Endothelial cell (in vitro differentiated cells): ENCODE data around the gene PISD. TPM values are rescaled to one million over a fixed set of nuclear protein-coding genes. Genes with fewer than 3 reads are reported as not detected.

ENCODE experiments used
- DNase-seq: peaks from one replicate; pipeline ENCODE4 v3.0.0; 2021; ENCODE audit warnings: low spot score
- H3K27ac Mint-ChIP-seq: one replicate; pipeline ENCODE4 v1.8.0; 2021; ENCODE audit warnings: mixed read lengths, inconsistent platforms; ENCODE audit not compliant: unreplicated experiment
- H3K27me3 Mint-ChIP-seq: one replicate; pipeline ENCODE4 v1.8.0; 2021; ENCODE audit warnings: mild to moderate bottlenecking, moderate library complexity, mixed read lengths, inconsistent platforms; ENCODE audit not compliant: unreplicated experiment
- H3K36me3 Mint-ChIP-seq: one replicate; pipeline ENCODE4 v1.8.0; 2021; ENCODE audit warnings: mild to moderate bottlenecking, low read depth, mixed read lengths, inconsistent platforms; ENCODE audit not compliant: unreplicated experiment
- H3K4me1 Mint-ChIP-seq: one replicate; pipeline ENCODE4 v1.8.0; 2021; ENCODE audit warnings: mild to moderate bottlenecking, mixed read lengths, inconsistent platforms; ENCODE audit not compliant: unreplicated experiment
- H3K4me3 Mint-ChIP-seq: one replicate; pipeline ENCODE4 v1.8.0; 2021; ENCODE audit warnings: mild to moderate bottlenecking, mixed read lengths, inconsistent platforms; ENCODE audit not compliant: unreplicated experiment
- H3K9me3 Mint-ChIP-seq: one replicate; pipeline ENCODE4 v1.8.0; 2021; ENCODE audit warnings: mixed read lengths, inconsistent platforms; ENCODE audit not compliant: unreplicated experiment
- CTCF ChIP-seq: fragments of 200-600 bp; sonication (generic); IDR thresholded peaks from one replicate; pipeline ENCODE4 v1.5.0; 2021; ENCODE audit warnings: antibody characterized with exemption; ENCODE audit not compliant: unreplicated experiment
- total RNA-seq: library from RNA; stranded (reverse); fragmentation: NEBNext Ultra II Directional; extraction: Animal tissue kit (Norgen Biotek cat#: 25700); gene quantifications from one replicate; pipeline ENCODE4 v1.2.1, GENCODE V29; 2021; ENCODE audit not compliant: unreplicated experiment

PISD gene
- total RNA-seq, 1 donor from 2014 or later = 53.0 TPM

- Mint-ChIP-seq H3K36me3 (peaks cover 16% of the 10 kb centered on the region), H3K4me1 (peaks cover 57% of the 10 kb centered on the region), H3K9me3 (no peaks in the 10 kb centered on the region), H3K27me3 (peaks cover 24% of the 10 kb centered on the region), H3K27ac (peak overlapping the region; percentile 42), H3K4me3 (peak overlapping the region; percentile 71)
- DNase-seq = no peak
- TF ChIP-seq CTCF = no peak
Observed at GRCh38 chr22:31626427-31627150, 35.4 kb downstream of the PISD start.

GRCh38 chr22:31625661-31626426, 36.2 kb downstream of the PISD start:
- Mint-ChIP-seq H3K4me3 (no peak overlapping the region), H3K27me3 (peaks cover 20% of the 10 kb centered on the region)
- TF ChIP-seq CTCF = no peak

GRCh38 chr22:31625257-31625640, 36.8 kb downstream of the PISD start:
- TF ChIP-seq CTCF = no peak
- Mint-ChIP-seq H3K36me3 (peaks cover 16% of the 10 kb centered on the region), H3K27ac (peak overlapping the region; percentile 30), H3K27me3 (peaks cover 22% of the 10 kb centered on the region), H3K4me1 (peaks cover 53% of the 10 kb centered on the region), H3K4me3 (no peak overlapping the region), H3K9me3 (no peaks in the 10 kb centered on the region)
- DNase-seq = no peak

More at GRCh38 chr22:31625661-31626426, 36.2 kb downstream of the PISD start:
- Mint-ChIP-seq H3K4me1 (peaks cover 53% of the 10 kb centered on the region), H3K9me3 (no peaks in the 10 kb centered on the region), H3K36me3 (peaks cover 16% of the 10 kb centered on the region), H3K27ac (peak overlapping the region; percentile 42)
- peak; percentile 63 for DNase-seq

- H3K27ac Mint-ChIP-seq = no peak overlapping the region
- no peak for DNase-seq
- H3K9me3 Mint-ChIP-seq = no peaks in the 10 kb centered on the region
- peaks cover 20% of the 10 kb centered on the region for H3K36me3 Mint-ChIP-seq
- H3K27me3 Mint-ChIP-seq = peaks cover 23% of the 10 kb centered on the region
- peaks cover 44% of the 10 kb centered on the region for H3K4me1 Mint-ChIP-seq
- no peak overlapping the region for H3K4me3 Mint-ChIP-seq
- no peak for TF ChIP-seq CTCF
Observed at GRCh38 chr22:31623592-31624304, 38.3 kb downstream of the PISD start.
